Stimulated activated CD8-positive, alpha-beta memory T cell treated with anti-CD3 and anti-CD28 coated beads, Interleukin-4, amount 100 ng/mL, for 4 hours (primary cell): ENCODE measurements around the gene ALPI.
"Not testable (repeated sequence)": the region's sequence is repeated elsewhere in the genome, so short reads cannot be mapped to it uniquely, and the experiment has no call there.

ENCODE experiments used
- DNase-seq, 2 donors: peaks; one replicate each; pipeline ENCODE4 v3.0.0-alpha.2; 2020; ENCODE audit warnings: low read depth in 2 of 2, low spot score in 1 of 2

The ALPI gene

DNA sequence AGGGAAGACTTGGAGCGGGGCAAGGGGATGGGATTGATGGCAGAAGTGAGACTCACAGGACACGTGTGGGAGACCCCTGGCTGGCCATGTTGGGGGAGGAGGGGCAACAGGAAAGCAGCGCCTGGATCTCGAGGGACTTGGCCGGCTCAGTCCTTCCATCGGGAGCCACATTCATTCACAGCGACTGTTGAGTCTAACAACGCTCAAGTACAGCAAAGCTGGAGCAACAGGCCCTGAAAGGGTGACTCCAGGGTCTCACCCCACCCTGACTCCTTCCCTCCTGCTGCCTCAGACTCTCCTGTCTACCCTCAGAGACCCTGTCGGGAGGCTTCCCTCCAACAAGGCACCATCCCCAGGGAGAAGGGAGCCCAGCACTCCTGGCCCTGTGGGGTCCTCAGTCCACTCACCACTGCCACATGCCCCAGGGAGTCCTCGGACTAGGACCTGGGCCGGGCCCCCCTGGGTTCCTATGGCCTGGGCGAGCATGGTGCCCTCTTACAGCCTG is 14.8 kb upstream of the ALPI start:
- DNase-seq = no peak

DNA sequence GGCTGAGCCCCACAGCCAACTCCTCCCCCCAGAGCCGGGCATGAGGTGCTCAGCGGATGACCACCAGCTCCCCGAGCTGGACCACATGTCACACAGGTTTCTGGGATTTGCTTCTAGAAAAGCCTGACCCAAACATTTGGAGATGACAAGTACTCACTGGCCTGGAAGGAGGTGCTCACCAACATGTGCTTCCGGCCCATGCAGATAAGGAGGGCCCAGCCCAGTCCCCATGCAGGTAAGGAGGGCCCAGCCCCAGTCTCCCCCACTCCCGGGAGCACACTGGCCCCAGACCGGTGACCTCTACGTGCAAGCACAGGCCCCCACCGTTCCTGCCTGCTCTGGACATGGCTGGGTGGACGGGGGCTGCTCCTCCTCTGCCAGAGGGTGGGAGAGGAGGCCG is 14.0 kb upstream of the ALPI start:
- not testable (repeated sequence) for DNase-seq

DNA sequence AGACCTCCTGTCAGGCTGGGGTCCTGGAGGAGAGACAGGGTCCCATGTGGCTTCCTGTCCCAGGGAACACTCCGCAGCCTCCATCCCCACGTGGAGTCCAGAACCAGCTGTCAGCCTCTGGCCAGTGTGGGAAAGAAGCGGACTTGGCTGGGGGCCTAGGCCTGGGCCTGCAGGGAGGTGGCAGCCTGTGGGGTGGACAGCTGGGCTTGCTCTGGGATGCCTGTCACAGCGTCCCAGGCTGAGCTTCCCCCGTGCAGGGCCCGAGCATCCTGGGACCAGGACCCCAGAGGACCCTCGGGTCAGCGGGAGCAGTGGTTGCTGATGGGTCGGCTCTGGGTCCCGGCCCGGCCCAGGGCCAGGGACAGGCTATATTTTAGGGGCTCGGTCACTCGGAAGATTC is 13.5 kb upstream of the ALPI start:
- not testable (repeated sequence) for DNase-seq

DNA sequence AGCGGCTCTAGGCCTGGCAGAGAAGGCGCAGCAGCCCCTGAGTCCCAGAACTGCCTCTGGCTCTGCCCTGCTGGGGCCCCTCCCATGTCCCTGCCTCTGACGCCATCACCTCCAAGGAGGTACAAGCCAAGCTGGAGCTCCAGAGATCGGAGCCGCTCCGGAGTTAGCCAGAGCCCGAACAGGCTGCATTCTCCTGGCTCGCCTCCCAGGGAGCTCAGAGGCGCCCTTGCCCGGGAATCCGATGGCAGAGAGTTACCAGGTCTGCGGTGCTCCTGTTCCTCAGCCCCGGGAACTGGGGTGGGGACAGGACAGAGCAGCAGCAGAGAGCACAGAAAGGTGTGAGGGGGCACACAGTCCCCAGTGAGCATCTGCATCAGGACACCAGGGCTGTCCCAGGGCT is 12.9 kb upstream of the ALPI start:
- DNase-seq = not testable (repeated sequence)

DNA sequence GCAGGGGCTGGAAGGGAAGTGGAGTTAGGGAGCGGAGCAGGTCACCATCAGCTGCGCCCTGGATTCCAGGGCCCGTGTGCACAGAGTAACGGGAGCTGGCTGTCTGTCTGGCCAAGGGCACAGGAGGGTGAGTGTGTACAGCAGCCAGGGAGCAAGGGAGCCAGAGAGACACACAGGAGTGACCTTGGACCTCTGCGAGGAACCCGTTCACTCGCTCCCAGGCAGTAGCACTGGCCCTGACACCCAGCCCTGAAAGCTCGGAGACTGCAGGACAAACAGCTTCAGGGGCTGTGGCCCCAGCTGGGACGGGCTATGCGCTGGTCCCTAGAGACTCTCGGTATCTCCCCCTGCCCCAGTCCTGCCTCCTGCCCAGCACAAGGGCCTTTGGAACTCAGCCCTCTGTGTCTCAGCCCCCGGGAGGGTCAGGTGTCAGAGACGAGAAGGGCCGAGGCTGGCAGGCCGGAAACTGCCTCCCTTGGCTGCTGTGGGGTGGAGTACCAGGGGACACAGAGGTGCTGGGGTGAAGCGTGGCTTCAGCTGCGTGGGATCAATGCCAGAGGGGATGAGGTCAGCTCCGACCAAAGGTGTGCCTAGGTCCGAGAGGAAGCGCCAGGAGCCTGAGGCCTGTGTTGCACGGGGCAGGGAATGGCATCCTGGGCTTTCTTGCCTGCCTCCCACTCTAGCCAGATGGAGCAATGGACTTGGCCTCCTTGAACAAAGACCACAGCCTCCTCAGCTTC is 12.1 kb upstream of the ALPI start:
- DNase-seq = not testable (repeated sequence)

DNA sequence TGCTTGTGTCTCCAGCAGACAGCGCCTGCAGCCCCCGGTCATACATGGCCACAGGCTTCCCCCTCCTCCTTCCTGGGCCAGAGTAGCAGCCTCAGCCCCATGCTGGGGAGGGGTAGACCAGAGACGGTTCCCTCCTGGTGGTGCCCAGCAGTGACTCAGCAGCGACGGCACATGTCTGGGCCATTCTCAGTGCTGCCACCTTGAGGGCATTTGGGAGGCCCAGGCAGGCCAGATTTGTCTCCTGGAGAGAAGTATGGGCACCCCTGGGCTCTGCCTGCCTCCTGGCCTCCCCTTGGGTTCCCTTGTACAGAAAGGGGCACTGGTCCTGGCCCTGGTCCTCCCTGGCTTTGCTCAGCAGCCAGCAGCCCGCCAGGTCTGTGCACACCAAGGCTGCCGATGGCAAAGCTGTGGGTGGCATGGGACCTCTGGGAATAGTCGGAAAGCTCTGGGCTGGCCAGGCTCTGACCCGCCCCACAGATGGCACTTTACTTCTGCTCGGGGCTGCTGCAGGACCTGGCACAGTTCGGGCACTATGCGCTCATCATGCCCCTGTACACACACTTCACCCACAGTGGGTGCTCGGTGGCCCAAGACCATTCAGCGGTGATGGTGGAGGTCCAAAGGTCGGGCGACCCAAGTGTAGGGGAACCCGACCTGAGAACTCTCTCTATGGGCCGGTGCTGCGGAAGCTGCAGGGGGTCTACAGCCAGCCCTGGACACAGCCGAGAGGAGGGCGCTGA is 11.4 kb upstream of the ALPI start:
- DNase-seq = peak; percentile 12 to 26

DNA sequence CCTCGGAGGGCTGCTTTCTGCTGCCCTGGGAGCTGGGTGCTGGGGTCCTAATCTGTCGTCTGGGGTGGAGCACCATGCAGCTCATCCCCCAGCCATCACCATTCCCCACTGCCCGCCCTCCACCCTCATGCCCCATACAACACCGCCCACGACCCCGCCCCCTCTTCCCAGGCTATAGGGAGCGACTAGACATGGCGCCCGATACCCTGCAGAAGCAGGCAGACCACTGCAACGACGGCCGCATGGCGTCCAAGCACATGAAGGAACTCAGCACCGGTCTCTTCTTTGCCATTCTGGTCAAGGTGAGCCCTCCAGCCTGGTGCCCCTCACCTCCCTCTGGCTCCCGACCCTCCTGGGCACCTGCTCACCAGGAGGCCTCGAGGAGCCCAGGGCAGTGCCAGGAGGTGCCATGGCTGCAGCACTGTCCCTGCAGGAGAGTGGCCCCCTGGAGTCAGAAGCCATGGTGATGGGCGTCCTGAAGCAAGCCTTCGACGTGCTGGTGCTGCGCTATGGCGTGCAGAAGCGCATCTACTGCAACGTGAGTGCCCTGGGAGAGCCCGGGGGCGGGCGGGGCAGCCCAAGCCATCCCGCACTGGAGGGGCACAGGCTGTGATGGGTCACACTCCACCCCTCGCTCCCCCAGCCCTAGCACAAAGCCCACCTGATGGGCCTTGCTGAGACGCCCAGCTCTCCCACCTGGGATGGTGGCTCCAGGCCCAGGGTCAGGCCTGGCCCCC is 10.6 kb upstream of the ALPI start:
- DNase-seq = not testable (repeated sequence)

DNA sequence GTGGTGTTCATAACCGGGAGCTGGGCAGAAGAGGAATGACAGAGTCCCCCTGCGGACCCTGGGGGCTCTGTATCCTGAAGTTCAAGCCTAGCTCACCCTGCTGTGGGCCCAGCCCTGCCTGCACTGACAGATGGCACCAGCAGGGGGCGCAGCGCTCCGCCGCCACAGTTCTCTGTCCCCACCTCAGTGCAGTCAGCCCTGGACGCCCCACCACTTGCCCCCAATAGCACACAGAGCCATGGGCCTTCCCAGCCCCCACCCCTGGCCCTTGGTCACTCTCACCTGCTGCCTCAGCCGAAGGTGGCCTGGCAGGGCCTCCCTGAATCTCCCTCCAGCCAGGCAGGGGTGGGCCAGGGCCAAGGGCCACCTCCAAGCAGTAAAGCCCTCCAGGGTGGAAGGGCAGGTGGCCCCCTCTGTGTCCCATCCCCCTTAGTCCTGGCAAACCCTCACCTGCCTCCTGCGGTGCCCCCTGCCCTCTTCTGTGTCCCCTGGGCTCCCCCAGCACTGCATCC is 9.6 kb upstream of the ALPI start:
- DNase-seq = not testable (repeated sequence)

DNA sequence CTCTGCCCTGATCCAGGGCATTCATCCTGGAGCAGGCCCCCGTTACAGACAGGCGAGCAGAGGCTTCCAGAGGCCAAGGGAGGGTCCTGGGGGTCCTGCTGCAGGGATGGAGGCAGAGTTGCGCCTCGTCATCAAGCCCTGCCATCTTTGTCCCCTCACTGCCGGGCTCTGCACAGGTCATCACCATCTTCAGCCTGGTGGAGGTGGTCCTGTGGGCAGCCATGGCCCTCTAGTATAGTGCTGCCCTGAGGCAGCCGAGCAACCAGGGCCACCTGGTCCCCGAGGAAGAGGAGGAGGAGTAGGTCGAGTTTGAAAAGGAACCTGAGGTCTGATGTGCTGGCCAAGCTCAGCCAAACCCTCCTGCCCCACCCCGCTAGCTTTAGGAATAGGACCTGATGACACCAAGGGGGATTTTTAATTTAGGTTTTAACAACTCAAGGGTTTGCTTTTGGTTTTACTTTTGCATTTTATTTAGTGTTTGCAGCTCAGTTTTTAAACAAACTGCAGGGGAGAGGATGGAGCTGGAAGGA is 8.8 kb upstream of the ALPI start:
- DNase-seq = no peak

DNA sequence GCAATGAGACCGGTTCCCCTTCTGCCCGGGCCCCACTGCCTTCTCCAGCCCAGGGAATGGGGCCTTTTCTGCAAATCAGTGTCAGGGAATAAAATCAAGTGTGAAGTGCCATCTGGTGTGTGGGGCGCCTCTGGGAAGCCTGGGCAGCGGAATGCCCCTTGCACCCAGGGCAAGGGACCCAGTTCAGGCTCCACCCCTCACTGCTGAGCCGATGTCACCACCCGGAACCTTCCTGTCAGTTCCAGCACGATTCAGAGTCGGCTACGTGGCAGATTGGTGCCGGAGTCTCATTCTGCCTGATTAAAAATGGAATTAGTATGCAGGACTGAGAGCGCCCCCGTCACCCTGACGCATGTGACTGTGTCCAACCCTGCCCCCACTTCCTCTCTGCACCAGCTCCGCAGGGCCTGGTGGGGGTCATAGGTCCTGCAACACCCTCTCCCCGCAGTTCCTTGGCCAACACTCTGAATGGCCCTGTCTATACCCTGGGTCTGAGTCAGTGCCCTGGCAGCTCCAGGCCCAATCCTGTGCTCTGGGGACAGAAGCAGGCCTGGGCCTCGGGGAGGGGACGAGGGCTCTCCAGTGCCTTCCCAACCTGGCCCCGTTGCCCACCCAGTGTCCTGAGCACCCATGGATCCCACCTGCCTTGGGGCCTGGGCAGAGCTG is 8.2 kb upstream of the ALPI start:
- no peak for DNase-seq

DNA sequence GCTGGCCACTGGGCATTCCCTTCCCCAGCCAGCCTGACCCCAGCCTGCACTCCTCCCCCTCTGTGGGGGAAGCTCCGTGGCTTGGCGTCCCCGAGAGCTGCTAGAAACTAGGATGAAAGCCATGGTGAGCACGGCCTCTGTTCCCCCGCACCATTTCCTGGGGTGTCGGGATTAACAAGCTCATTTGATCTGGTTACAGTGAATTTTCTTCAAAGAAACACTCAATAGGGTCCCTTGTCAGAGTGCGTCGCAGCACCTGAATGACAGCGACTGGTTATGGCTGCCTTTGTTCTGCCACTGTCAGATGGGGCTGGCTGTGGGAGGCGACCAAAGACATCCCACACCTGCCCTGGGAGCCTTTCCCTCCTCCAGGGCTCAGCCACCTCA is 7.7 kb upstream of the ALPI start:
- no peak for DNase-seq

DNA sequence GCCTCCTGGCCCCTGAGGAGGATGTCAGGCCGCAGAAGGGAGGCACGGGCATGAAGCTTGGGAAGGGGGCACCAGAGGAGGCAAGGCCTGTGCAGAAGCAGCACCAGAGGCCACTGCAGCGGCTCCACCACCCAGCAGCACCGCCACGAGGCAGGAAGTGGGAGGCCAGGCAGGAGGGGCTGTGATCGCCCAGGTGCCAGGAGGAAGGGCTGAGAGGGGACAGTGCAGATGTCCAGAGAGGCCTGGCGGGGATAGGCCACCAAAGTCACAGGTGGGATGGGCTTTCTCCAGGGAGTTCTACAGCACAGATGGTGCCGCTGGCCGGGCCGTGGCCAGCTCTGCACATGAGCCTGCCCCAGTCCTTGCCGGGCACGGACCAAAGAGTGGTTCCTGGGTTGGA is 6.0 kb upstream of the ALPI start:
- DNase-seq = no peak

DNA sequence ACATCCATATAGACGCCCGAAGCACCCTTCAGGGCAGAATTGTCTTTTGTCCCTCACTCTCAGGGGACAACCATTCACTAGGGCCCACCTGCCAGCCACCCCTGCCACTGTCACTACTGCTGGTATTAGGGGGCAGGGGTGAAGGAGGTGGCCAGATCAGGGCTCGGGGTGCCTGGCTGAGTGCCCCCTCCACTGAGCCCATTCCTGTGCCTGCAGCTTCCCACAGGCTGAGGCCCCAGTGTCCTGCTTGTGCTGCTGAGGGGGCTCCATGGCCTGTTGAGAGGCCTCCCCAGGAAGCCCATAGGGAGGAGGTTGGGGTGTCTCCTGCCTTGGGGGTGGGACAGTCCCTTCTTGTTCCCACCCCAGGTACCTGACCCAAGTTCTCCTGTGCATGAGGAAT is 4.3 kb upstream of the ALPI start:
- not testable (repeated sequence) for DNase-seq

DNA sequence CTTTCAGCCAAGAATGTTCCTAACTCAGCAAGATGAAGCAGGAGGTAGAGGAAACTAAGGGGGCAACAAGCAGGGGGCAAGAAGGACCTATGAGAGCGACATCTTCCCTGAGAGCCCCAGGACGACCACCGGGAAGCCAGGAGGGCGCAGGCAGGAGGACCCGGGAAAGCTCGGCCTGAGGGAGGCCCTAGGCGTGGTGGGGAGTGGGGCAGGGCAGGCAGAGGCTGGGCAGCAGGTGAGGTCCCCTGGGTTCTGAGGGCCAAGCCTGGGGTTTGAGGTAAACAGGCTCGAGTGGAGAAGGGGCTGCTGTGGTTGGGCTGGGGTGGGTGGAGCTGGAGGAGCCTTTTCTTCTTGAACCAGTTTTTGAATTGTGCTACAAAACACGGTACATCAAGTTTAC is 1.3 kb upstream of the ALPI start:
- no peak for DNase-seq

DNA sequence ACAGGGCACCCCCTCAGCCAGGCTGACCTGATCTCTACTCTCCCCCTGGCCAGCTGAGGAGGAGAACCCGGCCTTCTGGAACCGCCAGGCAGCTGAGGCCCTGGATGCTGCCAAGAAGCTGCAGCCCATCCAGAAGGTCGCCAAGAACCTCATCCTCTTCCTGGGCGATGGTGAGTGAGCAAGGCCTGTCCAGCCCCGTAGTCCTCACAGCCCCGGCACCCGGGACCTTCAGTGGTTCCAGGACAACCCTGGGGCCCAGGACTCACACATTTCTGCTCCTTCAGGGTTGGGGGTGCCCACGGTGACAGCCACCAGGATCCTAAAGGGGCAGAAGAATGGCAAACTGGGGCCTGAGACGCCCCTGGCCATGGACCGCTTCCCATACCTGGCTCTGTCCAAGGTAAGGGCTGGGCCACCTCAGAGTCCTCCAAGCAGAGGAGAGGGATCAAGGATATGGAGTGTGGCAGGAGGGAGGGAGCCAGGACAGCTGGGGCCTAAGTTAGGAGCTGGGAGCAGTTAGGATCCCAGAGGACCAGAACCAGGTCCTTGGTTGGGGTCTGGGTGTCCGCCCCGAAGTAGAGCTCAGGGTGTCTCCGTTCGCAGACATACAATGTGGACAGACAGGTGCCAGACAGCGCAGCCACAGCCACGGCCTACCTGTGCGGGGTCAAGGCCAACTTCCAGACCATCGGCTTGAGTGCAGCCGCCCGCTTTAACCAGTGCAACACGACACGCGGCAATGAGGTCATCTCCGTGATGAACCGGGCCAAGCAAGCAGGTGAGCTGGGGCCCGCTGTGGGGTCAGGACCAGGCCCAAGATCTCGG is 555 bp downstream of the ALPI start:
- no peak for DNase-seq

DNA sequence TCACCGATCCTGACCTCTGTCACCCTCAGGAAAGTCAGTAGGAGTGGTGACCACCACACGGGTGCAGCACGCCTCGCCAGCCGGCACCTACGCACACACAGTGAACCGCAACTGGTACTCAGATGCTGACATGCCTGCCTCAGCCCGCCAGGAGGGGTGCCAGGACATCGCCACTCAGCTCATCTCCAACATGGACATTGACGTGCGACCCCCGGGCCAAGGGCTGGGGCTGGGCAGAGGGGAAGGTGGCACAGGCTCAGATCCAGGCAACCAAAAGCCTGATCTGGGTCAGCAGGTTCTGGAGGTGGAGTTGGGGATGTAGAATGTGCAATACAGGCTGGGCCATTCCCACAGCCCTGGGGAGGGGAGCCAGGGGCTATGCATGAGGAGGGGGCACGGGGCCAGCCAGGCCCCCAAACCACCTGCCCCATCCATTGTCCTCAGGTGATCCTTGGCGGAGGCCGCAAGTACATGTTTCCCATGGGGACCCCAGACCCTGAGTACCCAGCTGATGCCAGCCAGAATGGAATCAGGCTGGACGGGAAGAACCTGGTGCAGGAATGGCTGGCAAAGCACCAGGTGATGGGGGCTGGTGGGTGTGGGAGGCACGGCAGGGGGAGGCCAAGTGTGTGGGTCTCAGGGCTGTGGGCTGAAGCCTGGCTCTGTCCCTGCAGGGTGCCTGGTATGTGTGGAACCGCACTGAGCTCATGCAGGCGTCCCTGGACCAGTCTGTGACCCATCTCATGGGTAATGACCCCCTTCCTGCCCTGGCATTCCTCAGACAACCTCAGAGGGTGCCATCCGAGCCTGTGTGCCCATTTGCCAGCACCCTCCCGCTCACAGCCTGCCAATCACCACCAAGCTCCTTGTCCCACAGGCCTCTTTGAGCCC is 1.4 kb downstream of the ALPI start:
- DNase-seq = no peak

DNA sequence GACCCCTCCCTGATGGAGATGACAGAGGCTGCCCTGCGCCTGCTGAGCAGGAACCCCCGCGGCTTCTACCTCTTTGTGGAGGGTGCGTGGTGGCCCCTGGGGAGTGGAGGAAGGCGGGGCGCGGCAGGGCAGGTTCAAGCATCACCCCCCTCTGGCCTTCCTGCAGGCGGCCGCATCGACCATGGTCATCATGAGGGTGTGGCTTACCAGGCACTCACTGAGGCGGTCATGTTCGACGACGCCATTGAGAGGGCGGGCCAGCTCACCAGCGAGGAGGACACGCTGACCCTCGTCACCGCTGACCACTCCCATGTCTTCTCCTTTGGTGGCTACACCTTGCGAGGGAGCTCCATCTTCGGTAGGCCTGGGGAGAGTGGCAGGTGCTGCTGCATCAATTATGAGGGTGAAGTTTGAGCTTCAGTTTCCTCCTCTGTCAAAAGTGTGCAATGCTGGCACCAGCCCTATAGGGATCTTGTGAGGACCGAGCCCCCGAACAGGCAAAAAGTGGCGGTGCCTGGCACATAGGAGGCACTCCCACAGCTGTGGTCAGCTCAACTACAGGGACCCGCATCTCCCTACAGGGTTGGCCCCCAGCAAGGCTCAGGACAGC is 2.2 kb downstream of the ALPI start:
- no peak for DNase-seq

DNA sequence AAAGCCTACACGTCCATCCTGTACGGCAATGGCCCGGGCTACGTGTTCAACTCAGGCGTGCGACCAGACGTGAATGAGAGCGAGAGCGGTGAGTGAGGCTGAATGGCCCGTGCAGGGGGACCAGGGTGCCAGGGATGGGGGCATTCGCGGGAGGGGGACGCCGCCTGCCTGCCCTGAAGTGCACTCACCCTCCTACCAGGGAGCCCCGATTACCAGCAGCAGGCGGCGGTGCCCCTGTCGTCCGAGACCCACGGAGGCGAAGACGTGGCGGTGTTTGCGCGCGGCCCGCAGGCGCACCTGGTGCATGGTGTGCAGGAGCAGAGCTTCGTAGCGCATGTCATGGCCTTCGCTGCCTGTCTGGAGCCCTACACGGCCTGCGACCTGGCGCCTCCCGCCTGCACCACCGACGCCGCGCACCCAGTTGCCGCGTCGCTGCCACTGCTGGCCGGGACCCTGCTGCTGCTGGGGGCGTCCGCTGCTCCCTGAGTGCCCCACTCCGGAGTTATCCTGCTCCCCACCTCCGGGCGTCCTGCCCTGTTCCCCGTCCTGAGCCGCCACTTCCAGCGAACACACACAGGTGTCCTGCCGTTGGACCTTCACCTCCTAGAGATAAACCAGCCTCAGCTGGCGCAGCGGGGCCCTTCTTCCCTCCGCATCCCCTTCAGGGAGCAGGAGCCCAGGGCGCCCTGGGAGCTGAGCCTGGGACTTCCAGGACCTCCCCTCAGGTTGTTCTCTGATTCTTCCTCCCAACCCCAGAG is 2.9 kb downstream of the ALPI start:
- DNase-seq = no peak
